Thoracic aorta (tissue), 2 donors: Measurements from ENCODE around the gene TENM3. TPM values are rescaled to one million over a fixed set of nuclear protein-coding genes. Genes with fewer than 3 reads are reported as not detected.

Experiments
- ATAC-seq: fragments of 150-250 bp; one replicate; pipeline ENCODE4 v1.8.0; 2017; ENCODE audit warnings: low read depth; ENCODE audit not compliant: insufficient number of reproducible peaks, low FRiP score
- DNase-seq: peaks from one replicate; pipeline ENCODE4 v3.0.0-alpha.2; 2020; ENCODE audit warnings: low spot score
- H3K27ac ChIP-seq, 2 donors: fragments of 200-600 bp; sonication (generic); 1 replicate in 1 of 2; 2 replicates in 1 of 2; pipeline ENCODE4 v1.5.1; 2016; ENCODE audit warnings: mild to moderate bottlenecking in 2 of 2, moderate library complexity in 2 of 2
- H3K27me3 ChIP-seq: fragments of 200-600 bp; sonication (generic); replicated peaks from 2 replicates; pipeline ENCODE4 v1.6.0; 2016; ENCODE audit warnings: mild to moderate bottlenecking; ENCODE audit not compliant: insufficient read depth
- H3K36me3 ChIP-seq: fragments of 200-600 bp; sonication (generic); one replicate; pipeline ENCODE4 v1.5.1; 2016
- H3K4me1 ChIP-seq, 2 donors: fragments of 200-600 bp; sonication (generic); 1 replicate in 1 of 2; 2 replicates in 1 of 2; pipeline versions ENCODE4 v1.5.1 to v1.6.0; 2016; ENCODE audit warnings: low read depth in 2 of 2, mild to moderate bottlenecking in 1 of 2; ENCODE audit not compliant: control insufficient read depth in 1 of 2
- H3K4me3 ChIP-seq: fragments of 200-600 bp; sonication (generic); 2 replicates; pipeline ENCODE4 v1.5.1; 2016; ENCODE audit warnings: mild to moderate bottlenecking
- H3K9me3 ChIP-seq: fragments of 200-600 bp; sonication (generic); 2 replicates; pipeline ENCODE4 v1.5.1; 2016
- CTCF ChIP-seq: fragments of 200-600 bp; sonication (generic); IDR thresholded peaks from one replicate; pipeline ENCODE4 v1.5.1; 2019; ENCODE audit warnings: antibody characterized with exemption
- total RNA-seq, 2 donors: library from RNA; depleted of rRNA; stranded (reverse); fragments of >200 nt; gene quantifications; one replicate each; pipeline versions ENCODE4 v1.1.0 to v1.2.3, GENCODE V29; 2016

TENM3 gene
- total RNA-seq, 2 donors from 2014 or later = 0.68 to 8.0 TPM

GRCh38 chr4:182344968-182345367, 101.8 kb downstream of the TENM3 start:
- H3K36me3 ChIP-seq = no peaks in the 10 kb centered on the region
- no peaks in the 10 kb centered on the region for H3K4me1 ChIP-seq
- TF ChIP-seq CTCF = no peak
- no peaks in the 10 kb centered on the region for H3K27me3 ChIP-seq
- H3K9me3 ChIP-seq = no peaks in the 10 kb centered on the region
- DNase-seq (no peak), ATAC-seq (no peak)
- H3K4me3 ChIP-seq = no peak overlapping the region
- H3K27ac ChIP-seq = no peak overlapping the region

- ATAC-seq = no peak
- Histone ChIP-seq H3K9me3 (no peaks in the 10 kb centered on the region), H3K4me1 (no peaks in the 10 kb centered on the region), H3K4me3 (no peak overlapping the region), H3K36me3 (no peaks in the 10 kb centered on the region), H3K27me3 (no peaks in the 10 kb centered on the region), H3K27ac (no peak overlapping the region)
- no peak for DNase-seq
- TF ChIP-seq CTCF = no peak
Observed at GRCh38 chr4:182346250-182346649, 103.0 kb downstream of the TENM3 start.

- Histone ChIP-seq H3K27me3 (no peaks in the 10 kb centered on the region), H3K36me3 (no peaks in the 10 kb centered on the region), H3K27ac (no peak overlapping the region), H3K4me3 (no peak overlapping the region), H3K4me1 (no peaks in the 10 kb centered on the region), H3K9me3 (no peaks in the 10 kb centered on the region)
- no peak for DNase-seq
- no peak for TF ChIP-seq CTCF
- ATAC-seq = no peak
Observed at GRCh38 chr4:182346675-182347375, 103.6 kb downstream of the TENM3 start.

- Histone ChIP-seq H3K4me1 (no peaks in the 10 kb centered on the region), H3K27ac (no peak overlapping the region), H3K27me3 (no peaks in the 10 kb centered on the region), H3K36me3 (no peaks in the 10 kb centered on the region), H3K9me3 (no peaks in the 10 kb centered on the region), H3K4me3 (no peak overlapping the region)
- DNase-seq (no peak), ATAC-seq (no peak)
- TF ChIP-seq CTCF = no peak
Observed at GRCh38 chr4:182348779-182349326, 105.7 kb downstream of the TENM3 start.

- no peak overlapping the region for H3K4me3 ChIP-seq
- no peak for DNase-seq
Observed at GRCh38 chr4:182350041-182350440, 106.8 kb downstream of the TENM3 start.

More at GRCh38 chr4:182350041-182350440, 106.8 kb downstream of the TENM3 start:
- Histone ChIP-seq H3K27ac (no peak overlapping the region), H3K27me3 (no peaks in the 10 kb centered on the region), H3K4me1 (no peaks in the 10 kb centered on the region), H3K9me3 (no peaks in the 10 kb centered on the region), H3K36me3 (no peaks in the 10 kb centered on the region)
- no peak for ATAC-seq
- TF ChIP-seq CTCF = no peak
